Activated naive CD8-positive, alpha-beta T cell treated with anti-CD3 and anti-CD28 coated beads, Interleukin-2, amount 50 U/mL, for 16 hours (primary cell): ENCODE measurements around the gene HS3ST5.
"Not testable (repeated sequence)": the region's sequence is repeated elsewhere in the genome, so short reads cannot be mapped to it uniquely, and the experiment has no call there.

ENCODE experiments used
- DNase-seq: peaks from one replicate; pipeline ENCODE4 v3.0.0-alpha.2; 2020; ENCODE audit warnings: low read depth, low spot score

The HS3ST5 gene

DNA sequence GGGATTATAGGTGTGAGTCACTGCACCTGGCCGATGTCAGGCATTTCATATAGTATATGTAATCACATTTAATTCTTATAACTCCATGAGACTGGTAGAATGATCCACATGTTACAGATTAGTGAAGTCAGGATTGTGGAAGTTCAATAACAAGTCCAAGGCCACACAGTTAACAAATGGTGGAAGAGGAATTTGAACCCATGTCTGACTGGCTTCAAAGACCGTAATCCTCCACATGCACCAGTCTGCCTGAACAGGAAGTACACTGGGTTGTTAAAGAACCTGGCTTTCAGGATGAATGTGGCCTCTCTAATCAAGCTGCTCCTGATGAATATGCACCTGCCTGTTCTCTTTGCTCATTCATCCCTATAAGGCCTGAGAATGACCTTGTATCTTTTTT is 249.9 kb downstream of the HS3ST5 start:
- no peak for DNase-seq

DNA sequence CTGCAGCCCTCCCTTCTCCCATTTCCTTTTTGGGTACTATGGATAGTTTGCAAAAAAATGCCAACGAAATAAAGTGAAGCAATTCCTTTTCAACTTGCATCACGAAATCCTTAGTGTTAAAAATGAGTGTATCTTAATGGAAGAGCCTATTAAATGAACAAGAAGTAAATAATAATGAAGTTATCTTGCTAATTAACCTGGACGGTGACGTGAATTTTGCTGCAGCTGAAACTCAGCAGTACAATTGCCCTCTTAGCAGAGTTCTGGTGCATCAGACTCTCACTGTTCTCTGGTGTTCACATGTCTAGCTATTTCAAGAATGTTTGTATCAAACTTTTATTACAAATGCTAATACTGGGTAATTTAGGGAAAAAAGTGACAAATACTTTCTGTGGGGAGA is 252.2 kb downstream of the HS3ST5 start:
- DNase-seq: no peak

- no peak for DNase-seq
These were observed 255.3 kb downstream of the HS3ST5 start for GRCh38 chr6:114087496-114087895.

- DNase-seq: no peak
These were observed 257.6 kb downstream of the HS3ST5 start for GRCh38 chr6:114085211-114085610.

- no peak for DNase-seq
These were observed 258.4 kb downstream of the HS3ST5 start for GRCh38 chr6:114084327-114084890.

DNA sequence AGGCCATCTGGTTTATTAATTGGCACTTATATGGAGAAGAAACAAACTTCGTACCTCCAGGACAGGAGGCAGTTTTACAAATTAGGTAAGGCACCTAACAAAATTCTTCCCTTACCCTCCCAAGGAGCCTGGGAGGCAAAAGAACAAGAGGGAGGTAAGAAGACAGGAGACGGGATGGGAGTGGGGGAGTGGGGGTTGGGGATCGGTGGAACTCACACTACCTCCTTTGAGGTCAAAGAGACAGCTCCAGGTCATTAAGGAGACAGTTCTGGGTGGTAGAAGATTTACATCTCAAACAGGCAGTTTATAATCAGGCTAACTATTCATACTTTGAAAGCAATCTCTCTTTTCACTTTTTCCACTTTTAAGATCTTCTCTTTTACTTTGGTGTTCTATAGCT is 259.6 kb downstream of the HS3ST5 start:
- no peak for DNase-seq

DNA sequence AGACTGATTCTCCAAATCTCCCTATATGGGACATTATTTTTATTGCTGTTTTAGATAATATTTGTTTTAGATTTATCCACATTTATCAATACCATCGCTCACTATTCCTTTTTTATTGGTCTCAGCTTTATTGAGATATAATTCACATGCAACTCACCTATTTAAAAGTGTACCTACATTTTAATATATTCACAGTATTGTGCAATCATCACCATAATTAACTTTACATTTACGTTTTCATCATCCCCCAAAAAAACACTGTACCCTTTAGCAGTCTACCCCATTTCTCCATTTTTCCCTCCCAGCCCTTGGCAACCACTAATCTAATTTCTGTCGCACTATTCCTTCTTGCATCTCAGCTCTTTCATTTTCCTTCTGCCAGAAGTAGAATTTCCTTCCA is 261.1 kb downstream of the HS3ST5 start:
- no peak for DNase-seq

GRCh38 chr6:114080891-114081510 is 261.8 kb downstream of the HS3ST5 start:
- DNase-seq: no peak

DNA sequence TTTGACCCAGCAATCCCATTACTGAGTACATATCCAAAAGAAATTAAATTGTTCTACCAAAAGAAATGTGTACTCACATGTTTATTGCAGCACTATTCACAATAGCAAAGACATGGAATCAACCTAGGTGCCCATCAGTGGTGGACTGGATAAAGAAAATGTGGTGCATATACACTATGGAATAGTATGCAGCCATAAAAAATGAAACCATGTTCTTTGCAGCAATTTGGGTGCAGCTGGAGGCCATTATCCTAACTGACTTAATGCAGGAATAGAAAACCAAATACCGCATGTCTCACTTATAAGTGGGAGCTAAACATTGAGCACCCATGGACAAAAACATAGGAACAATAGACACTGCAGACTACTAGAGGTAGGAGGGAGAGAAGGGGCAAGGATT is 262.4 kb downstream of the HS3ST5 start:
- not testable (repeated sequence) for DNase-seq

DNA sequence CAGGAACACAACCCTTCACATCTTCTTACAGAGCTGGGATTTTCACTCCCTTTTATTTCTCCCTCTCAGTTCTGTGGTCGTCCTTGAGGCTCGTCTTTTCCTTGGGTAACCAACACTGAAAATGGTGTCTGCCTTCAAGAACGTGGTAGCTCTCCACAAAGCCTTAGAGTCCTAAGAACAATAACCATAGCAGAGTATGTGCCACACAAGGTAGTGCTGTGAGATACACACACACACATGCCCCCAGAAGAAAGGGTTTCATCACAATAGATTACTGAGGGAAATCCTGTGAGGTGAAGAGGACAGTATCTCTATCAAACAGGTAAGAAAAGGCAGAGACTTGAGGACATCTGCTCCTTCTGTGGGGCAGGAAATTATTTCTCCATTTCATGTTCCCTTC is 267.0 kb downstream of the HS3ST5 start:
- no peak for DNase-seq

- no peak for DNase-seq
These were observed 267.5 kb downstream of the HS3ST5 start for GRCh38 chr6:114075300-114075699.

DNA sequence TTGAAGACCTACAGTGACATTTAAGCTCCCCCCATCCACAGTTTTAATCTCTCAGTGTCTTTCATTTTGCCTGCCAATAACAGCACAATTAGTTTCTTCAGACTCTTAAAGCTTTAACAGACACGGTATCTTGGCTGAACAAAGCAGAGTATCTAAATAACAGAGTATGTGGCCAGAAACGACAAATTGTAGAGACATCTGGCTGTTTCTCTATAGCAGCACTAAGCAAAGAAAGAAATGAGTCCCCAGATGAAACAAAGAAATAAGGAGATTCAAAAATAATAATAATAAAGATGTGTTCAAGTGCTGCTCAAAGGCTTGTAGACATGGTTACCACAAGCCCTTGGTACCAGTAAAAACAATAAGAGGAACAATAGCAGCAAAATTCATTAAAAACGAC is 274.1 kb downstream of the HS3ST5 start:
- no peak for DNase-seq

DNA sequence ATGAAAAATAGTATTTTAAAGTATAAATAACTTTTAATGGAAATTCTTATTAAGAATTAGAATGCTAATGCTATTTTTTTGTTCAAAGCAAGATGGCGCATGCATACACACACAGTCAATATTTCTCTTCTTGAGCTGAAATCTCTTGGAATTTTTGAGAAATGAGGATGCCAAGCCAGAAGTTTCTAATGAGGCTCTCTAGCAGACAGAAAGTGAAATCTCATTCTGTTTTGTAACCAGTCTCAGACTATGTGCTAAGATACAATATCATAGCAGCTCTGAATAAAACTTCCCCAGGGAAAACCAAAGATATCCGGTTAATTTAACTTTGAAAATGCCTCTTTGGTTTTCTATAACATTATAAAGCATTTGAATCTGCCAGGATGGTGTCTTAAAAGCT is 274.7 kb downstream of the HS3ST5 start:
- no peak for DNase-seq

DNA sequence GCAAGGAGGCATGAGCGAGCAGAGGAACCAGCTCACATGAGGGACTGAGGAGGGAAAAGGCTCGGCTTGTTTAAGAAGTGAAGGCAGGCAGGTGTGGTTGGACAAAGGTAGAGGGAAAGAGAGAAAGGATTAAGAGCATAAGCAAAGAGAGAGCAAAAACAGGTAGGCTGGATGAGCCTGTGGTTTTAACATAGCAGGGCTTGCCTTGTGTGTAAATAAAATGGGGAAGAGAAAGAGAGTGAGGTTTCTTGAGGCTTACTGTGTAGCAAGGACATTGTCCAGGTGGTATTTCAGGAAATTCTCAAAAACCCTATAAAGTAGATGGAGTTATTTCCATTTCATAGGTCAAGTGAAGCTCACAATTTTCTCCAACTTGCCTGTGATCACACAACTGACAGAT is 278.0 kb downstream of the HS3ST5 start:
- DNase-seq: no peak

GRCh38 chr6:114063956-114064355 is 278.9 kb downstream of the HS3ST5 start:
- no peak for DNase-seq

- DNase-seq: no peak
These were observed 280.6 kb downstream of the HS3ST5 start for GRCh38 chr6:114062199-114062598.

GRCh38 chr6:114061741-114062140 is 281.1 kb downstream of the HS3ST5 start:
- DNase-seq: no peak

DNA sequence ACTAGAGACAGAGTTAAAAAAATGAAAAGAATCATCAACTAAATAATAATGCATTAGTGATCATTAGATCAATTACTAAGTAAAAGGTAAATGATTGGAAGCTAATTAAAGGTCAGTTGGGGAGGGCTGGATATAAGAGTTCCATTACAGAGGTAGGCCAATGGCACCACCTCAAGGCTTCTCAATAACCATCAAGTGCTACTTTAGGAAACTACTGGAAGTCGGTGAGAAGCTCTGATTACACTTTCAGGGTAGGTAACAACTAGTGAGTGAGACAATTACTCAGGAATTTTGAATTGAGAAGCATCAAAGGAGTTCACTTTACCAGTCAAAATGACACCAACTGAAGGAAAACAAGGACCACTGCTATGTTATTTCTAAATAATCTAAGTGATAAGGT is 281.7 kb downstream of the HS3ST5 start:
- DNase-seq: no peak

GRCh38 chr6:114058435-114058834 is 284.4 kb downstream of the HS3ST5 start:
- no peak for DNase-seq

DNA sequence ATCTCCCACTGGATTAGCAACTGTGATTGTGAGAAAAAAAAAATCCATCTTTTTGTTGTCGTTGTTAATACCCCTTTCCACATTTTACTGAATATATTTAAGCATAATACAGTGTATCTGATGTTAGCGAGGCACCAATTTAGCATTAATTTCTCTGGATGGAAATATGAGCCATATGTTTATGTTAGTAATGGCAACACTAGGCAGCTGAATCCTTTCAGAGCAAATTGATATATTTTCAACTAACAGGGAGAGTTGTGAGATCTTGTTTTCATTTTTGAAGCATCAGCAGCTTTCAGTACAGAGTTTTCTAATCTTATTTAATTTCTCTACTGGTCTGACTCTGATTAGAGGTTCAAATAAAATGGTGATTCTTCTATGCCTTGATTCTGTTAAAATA is 287.1 kb downstream of the HS3ST5 start:
- DNase-seq: no peak

DNA sequence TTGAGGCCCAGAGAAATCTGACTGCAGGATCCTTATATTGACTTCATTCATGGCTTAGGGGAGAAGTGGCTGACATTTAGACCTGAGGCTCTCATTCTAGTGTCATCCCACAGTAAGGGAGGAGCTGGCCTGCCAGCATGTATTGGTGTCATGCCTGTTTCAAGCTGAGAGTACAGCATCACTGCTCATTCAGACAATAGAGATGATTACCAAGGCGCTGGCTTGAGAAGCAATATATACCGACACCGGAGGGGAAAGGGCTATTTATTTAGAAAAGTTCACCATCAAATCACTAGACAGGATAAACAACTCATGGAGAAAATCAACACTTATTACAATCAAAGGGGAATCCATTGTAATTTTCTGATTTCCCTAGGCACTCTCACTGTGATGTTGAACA is 287.5 kb downstream of the HS3ST5 start:
- no peak for DNase-seq

DNA sequence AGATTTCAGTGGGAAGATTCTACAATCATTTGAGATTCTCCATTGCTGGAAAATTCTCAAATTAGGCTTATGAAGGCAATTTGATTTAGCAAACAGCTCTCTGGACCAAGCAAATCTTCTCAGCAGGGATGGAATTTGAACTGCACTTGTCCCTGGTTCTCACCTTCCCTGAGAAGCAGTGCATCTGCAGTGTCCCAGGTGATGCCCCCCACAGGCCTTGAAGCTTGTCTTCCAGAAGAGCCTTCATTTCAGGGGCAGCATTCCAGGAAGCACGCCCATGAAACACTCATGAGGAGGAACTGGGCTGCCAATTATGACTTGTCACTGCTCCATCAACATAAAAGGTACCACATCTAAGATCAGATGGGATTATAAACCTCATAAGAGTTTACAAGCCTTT is 289.0 kb downstream of the HS3ST5 start:
- no peak for DNase-seq

- DNase-seq: no peak
These were observed 290.7 kb downstream of the HS3ST5 start for GRCh38 chr6:114052141-114052540.

GRCh38 chr6:114051031-114051430 is 291.8 kb downstream of the HS3ST5 start:
- DNase-seq: no peak
